Retinal pigment epithelial cell (primary cell): ENCODE results near the gene C4B.
"Not testable (repeated sequence)": the region's sequence is repeated elsewhere in the genome, so short reads cannot be mapped to it uniquely, and the experiment has no call there.

ENCODE experiments used
- DNase-seq: peaks from one replicate; pipeline ENCODE4 v3.0.0-alpha.2; 2010; ENCODE audit warnings: low read depth
- H3K4me3 ChIP-seq: 2 replicates; pipeline ENCODE4 v1.5.1; 2011; ENCODE audit warnings: mild to moderate bottlenecking, low read length, control low read depth, moderate library complexity
- TF ChIP-seq, protein P1 (sequence below): conservative IDR thresholded peaks from 2 replicates; pipeline ENCODE4 v1.5.1; 2011; ENCODE audit warnings: low read depth, low read length, control low read depth, inconsistent platforms

Gene C4B

GRCh38 chr6:32064706-32065105, 50.1 kb downstream of the C4B start:
- DNase-seq: no peak
- H3K4me3 ChIP-seq: no peak overlapping the region
- TF ChIP-seq, protein P1, sequence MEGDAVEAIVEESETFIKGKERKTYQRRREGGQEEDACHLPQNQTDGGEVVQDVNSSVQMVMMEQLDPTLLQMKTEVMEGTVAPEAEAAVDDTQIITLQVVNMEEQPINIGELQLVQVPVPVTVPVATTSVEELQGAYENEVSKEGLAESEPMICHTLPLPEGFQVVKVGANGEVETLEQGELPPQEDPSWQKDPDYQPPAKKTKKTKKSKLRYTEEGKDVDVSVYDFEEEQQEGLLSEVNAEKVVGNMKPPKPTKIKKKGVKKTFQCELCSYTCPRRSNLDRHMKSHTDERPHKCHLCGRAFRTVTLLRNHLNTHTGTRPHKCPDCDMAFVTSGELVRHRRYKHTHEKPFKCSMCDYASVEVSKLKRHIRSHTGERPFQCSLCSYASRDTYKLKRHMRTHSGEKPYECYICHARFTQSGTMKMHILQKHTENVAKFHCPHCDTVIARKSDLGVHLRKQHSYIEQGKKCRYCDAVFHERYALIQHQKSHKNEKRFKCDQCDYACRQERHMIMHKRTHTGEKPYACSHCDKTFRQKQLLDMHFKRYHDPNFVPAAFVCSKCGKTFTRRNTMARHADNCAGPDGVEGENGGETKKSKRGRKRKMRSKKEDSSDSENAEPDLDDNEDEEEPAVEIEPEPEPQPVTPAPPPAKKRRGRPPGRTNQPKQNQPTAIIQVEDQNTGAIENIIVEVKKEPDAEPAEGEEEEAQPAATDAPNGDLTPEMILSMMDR: no peak

DNA sequence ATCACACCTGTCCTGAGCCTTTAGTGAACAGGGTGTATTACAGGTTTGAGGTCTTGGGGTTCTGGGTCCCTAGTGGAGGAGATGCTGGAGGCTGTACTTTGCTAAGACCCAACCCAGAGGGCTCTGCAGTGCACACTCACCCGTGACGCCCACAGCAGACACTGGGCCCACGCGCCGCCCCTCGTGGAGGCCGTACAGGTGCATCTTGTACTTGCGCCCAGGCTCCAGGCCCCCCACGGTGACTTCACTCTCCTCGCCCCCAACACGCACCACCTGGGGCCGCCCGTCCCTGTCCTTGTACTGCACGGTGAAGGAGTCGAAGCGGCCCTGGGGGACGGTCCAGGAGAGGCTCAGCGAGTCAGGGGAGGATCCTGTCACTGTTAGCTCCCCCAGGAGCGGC, 52.9 kb downstream of the C4B start:
- not testable (repeated sequence) for DNase-seq, H3K4me3 ChIP-seq

DNA sequence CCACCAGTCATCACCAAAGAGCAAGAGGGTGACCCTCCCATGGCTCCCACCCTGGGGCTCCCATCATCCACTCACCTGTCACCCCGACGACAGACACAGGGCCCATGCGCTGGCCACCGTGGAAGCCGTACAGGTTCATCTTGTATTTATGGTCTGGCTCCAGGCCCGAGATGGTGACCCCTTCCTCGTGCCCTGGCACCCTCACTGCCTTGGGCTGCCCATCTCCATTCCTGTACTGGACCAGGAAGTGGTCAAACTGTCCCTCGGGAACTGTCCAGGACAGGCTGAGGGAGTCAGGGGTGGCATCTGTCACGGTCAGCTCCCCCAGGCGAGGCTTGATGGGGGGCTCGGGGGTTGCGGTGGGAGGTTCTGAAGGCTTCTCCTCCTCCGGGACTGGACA, 53.7 kb downstream of the C4B start:
- H3K4me3 ChIP-seq, DNase-seq: not testable (repeated sequence)

DNA sequence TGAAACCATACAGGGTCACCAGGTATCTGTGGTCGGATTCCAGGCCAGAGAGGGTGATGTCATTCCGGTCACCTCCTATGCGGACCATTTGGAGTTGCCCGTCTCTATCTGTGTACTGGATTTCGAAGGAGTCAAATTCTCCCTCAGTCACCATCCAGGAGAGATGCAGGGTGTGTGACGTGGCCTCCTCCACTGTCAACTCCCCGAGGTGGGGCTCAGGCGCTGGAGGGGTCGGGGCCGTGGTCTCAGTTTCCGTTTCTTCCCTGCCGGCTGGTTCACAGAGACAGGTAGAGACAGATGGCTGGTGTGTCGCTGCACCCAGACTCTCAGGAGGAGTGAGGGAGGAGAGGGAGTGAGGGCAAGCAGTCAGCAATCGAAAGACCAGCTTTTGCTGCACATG, 54.3 kb downstream of the C4B start:
- no peak for DNase-seq
- TF ChIP-seq, protein P1: no peak
- no peak overlapping the region for H3K4me3 ChIP-seq

DNA sequence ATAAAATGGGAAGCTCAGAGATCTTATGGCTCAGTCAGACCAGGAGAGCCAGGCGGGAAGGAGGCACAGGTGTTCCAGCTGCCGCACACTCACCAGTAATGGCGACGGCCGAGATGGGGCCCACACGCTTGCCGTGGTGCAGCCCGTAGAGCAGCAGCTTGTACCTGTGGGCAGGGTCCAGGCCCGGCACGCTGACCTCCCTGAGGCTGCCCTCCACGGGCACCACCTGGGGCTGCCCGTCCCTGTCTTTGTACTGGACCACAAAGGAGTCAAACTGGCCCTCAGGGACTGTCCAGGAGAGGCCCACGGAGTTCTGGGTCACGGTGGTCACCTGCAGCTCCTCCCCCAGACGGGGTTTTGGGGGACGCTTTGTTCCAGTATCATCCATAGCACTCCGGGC, 54.9 kb downstream of the C4B start:
- TF ChIP-seq, protein P1: no peak
- no peak overlapping the region for H3K4me3 ChIP-seq
- DNase-seq: no peak

GRCh38 chr6:32069878-32070515, 55.4 kb downstream of the C4B start:
- TF ChIP-seq, protein P1: no peak
- H3K4me3 ChIP-seq: no peak overlapping the region
- no peak for DNase-seq

- TF ChIP-seq, protein P1: no peak
- H3K4me3 ChIP-seq: no peak overlapping the region
- no peak for DNase-seq
These were observed 56.4 kb downstream of the C4B start for GRCh38 chr6:32070814-32071543.

- TF ChIP-seq, protein P1: no peak
- no peak overlapping the region for H3K4me3 ChIP-seq
- no peak for DNase-seq
These were observed 58.5 kb downstream of the C4B start for GRCh38 chr6:32073101-32073500.
